ENCODE results near the gene ITGB5. TPM values are rescaled to one million over a fixed set of nuclear protein-coding genes. Genes with fewer than 3 reads are reported as not detected.

The ITGB5 gene
- total and polyA plus RNA-seq, 4 donors, result 16.9 to 66.6 (median 48.0) TPM

- TF ChIP-seq TAF1 (conservative IDR thresholded peaks at IDR 0.05) (no peak), RXRA (IDR thresholded peaks at IDR 0.05) (no peak), HNF4A (conservative IDR thresholded peaks at IDR 0.05) (no peak), SP1 (IDR thresholded peaks at IDR 0.05) (no peak), EGR1 (IDR thresholded peaks at IDR 0.05; ENCODE audit: low read depth in 2 of 2) (no peak)
- Histone ChIP-seq H3K27ac (ENCODE audit: low read depth in 1 of 2, low read length in 2 of 2) (peak overlapping the region; percentile 15 to 47), H3K4me1 (ENCODE audit: control insufficient read depth in 4 of 4, insufficient read depth in 4 of 4, low read length in 3 of 4) (peaks cover 2 to 17% (median 7%) of the 10 kb centered on the region in 4 donors), H3K9ac (ENCODE audit: low read depth in 1 of 2, low read length in 2 of 2) (no peak overlapping the region), H3K27me3 (ENCODE audit: control insufficient read depth in 4 of 4, insufficient read depth in 4 of 4, low read length in 3 of 4) (no peaks in the 10 kb centered on the region), H3K4me3 (ENCODE audit: low read depth in 1 of 3, low read length in 3 of 3) (no peak overlapping the region), H3K9me3 (ENCODE audit: control insufficient read depth in 4 of 4, low read length in 3 of 4) (no peaks in the 10 kb centered on the region), H3K36me3 (ENCODE audit: control insufficient read depth in 4 of 4, insufficient read depth in 3 of 4, low read depth in 1 of 4, low read length in 3 of 4) (peaks cover 0 to 7% (median 4%) of the 10 kb centered on the region in 4 donors)
- WGBS, result 73% methylated on average over 7 of the region's 7 CpGs
- DNase-seq (ENCODE audit: low spot score), result no peak
These were observed 28.1 kb downstream of the ITGB5 start for GRCh38 chr3:124859025-124859424.

GRCh38 chr3:124858275-124858674 is 28.9 kb downstream of the ITGB5 start:
- Histone ChIP-seq H3K4me3 (ENCODE audit: low read depth in 1 of 3, low read length in 3 of 3) (no peak overlapping the region), H3K4me1 (ENCODE audit: control insufficient read depth in 4 of 4, insufficient read depth in 4 of 4, low read length in 3 of 4) (peaks cover 2 to 17% (median 7%) of the 10 kb centered on the region in 4 donors), H3K27ac (ENCODE audit: low read depth in 1 of 2, low read length in 2 of 2) (peak overlapping the region in 1 of 2 donors; percentile 64), H3K27me3 (ENCODE audit: control insufficient read depth in 4 of 4, insufficient read depth in 4 of 4, low read length in 3 of 4) (no peaks in the 10 kb centered on the region), H3K9ac (ENCODE audit: low read depth in 1 of 2, low read length in 2 of 2) (no peak overlapping the region), H3K36me3 (ENCODE audit: control insufficient read depth in 4 of 4, insufficient read depth in 3 of 4, low read depth in 1 of 4, low read length in 3 of 4) (peaks cover 0 to 7% (median 4%) of the 10 kb centered on the region in 4 donors), H3K9me3 (ENCODE audit: control insufficient read depth in 4 of 4, low read length in 3 of 4) (no peaks in the 10 kb centered on the region)
- WGBS, result 53% methylated on average over 1 of the region's 1 CpG
- DNase-seq (ENCODE audit: low spot score), result no peak
- TF ChIP-seq, protein P1, sequence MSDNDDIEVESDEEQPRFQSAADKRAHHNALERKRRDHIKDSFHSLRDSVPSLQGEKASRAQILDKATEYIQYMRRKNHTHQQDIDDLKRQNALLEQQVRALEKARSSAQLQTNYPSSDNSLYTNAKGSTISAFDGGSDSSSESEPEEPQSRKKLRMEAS (IDR thresholded peaks at IDR 0.05), result no peak
- no peak for TF ChIP-seq SP1 (IDR thresholded peaks at IDR 0.05)
- no peak for TF ChIP-seq FOXA2 (IDR thresholded peaks at IDR 0.05)
- TF ChIP-seq HNF4A (conservative IDR thresholded peaks at IDR 0.05), result no peak
- no peak for TF ChIP-seq TAF1 (conservative IDR thresholded peaks at IDR 0.05)
- TF ChIP-seq RAD21 (IDR thresholded peaks at IDR 0.05), result peak in 1 of 2 donors; percentile 3

GRCh38 chr3:124856677-124857076 is 30.5 kb downstream of the ITGB5 start:
- DNase-seq (ENCODE audit: low spot score), result no peak
- peaks cover 2 to 18% (median 7%) of the 10 kb centered on the region in 4 donors for H3K4me1 ChIP-seq (ENCODE audit: control insufficient read depth in 4 of 4, insufficient read depth in 4 of 4, low read length in 3 of 4)
- no peaks in the 10 kb centered on the region for H3K9me3 ChIP-seq (ENCODE audit: control insufficient read depth in 4 of 4, low read length in 3 of 4)
- TF ChIP-seq RXRA (IDR thresholded peaks at IDR 0.05), result no peak
- no peak for TF ChIP-seq ATF3 (IDR thresholded peaks at IDR 0.05)
- TF ChIP-seq CTCF (IDR thresholded peaks at IDR 0.05; ENCODE audit: low read depth, low read length, missing input control), result no peak
- TF ChIP-seq GABPA (IDR thresholded peaks at IDR 0.05 in 1 of 2, conservative IDR thresholded peaks at IDR 0.05 in 1 of 2), result no peak
- TF ChIP-seq NR2F2 (IDR thresholded peaks at IDR 0.05), result no peak
- TF ChIP-seq FOXA2 (IDR thresholded peaks at IDR 0.05), result no peak
- TF ChIP-seq ZBTB33 (IDR thresholded peaks at IDR 0.05), result no peak
- TF ChIP-seq YY1 (IDR thresholded peaks at IDR 0.05), result no peak
- no peak for TF ChIP-seq HNF4A (conservative IDR thresholded peaks at IDR 0.05)
- no peak for TF ChIP-seq HNF4G (IDR thresholded peaks at IDR 0.05)
- no peak for TF ChIP-seq FOXA1 (IDR thresholded peaks at IDR 0.05)
- TF ChIP-seq TAF1 (conservative IDR thresholded peaks at IDR 0.05), result no peak
- TF ChIP-seq, protein P2, sequence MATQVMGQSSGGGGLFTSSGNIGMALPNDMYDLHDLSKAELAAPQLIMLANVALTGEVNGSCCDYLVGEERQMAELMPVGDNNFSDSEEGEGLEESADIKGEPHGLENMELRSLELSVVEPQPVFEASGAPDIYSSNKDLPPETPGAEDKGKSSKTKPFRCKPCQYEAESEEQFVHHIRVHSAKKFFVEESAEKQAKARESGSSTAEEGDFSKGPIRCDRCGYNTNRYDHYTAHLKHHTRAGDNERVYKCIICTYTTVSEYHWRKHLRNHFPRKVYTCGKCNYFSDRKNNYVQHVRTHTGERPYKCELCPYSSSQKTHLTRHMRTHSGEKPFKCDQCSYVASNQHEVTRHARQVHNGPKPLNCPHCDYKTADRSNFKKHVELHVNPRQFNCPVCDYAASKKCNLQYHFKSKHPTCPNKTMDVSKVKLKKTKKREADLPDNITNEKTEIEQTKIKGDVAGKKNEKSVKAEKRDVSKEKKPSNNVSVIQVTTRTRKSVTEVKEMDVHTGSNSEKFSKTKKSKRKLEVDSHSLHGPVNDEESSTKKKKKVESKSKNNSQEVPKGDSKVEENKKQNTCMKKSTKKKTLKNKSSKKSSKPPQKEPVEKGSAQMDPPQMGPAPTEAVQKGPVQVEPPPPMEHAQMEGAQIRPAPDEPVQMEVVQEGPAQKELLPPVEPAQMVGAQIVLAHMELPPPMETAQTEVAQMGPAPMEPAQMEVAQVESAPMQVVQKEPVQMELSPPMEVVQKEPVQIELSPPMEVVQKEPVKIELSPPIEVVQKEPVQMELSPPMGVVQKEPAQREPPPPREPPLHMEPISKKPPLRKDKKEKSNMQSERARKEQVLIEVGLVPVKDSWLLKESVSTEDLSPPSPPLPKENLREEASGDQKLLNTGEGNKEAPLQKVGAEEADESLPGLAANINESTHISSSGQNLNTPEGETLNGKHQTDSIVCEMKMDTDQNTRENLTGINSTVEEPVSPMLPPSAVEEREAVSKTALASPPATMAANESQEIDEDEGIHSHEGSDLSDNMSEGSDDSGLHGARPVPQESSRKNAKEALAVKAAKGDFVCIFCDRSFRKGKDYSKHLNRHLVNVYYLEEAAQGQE (IDR thresholded peaks at IDR 0.05), result no peak
- peaks cover 0 to 7% (median 4%) of the 10 kb centered on the region in 4 donors for H3K36me3 ChIP-seq (ENCODE audit: control insufficient read depth in 4 of 4, insufficient read depth in 3 of 4, low read depth in 1 of 4, low read length in 3 of 4)
- no peak overlapping the region for H3K27ac ChIP-seq (ENCODE audit: low read depth in 1 of 2, low read length in 2 of 2)
- H3K9ac ChIP-seq (ENCODE audit: low read depth in 1 of 2, low read length in 2 of 2), result no peak overlapping the region
- no peaks in the 10 kb centered on the region for H3K27me3 ChIP-seq (ENCODE audit: control insufficient read depth in 4 of 4, insufficient read depth in 4 of 4, low read length in 3 of 4)
- H3K4me3 ChIP-seq (ENCODE audit: low read depth in 1 of 3, low read length in 3 of 3), result no peak overlapping the region
- WGBS, result 95% methylated on average over 2 of the region's 2 CpGs

All from liver (tissue), 9 donors.